ENCODE measurements around the gene PDGFRB.

- TF ChIP-seq, protein P1, sequence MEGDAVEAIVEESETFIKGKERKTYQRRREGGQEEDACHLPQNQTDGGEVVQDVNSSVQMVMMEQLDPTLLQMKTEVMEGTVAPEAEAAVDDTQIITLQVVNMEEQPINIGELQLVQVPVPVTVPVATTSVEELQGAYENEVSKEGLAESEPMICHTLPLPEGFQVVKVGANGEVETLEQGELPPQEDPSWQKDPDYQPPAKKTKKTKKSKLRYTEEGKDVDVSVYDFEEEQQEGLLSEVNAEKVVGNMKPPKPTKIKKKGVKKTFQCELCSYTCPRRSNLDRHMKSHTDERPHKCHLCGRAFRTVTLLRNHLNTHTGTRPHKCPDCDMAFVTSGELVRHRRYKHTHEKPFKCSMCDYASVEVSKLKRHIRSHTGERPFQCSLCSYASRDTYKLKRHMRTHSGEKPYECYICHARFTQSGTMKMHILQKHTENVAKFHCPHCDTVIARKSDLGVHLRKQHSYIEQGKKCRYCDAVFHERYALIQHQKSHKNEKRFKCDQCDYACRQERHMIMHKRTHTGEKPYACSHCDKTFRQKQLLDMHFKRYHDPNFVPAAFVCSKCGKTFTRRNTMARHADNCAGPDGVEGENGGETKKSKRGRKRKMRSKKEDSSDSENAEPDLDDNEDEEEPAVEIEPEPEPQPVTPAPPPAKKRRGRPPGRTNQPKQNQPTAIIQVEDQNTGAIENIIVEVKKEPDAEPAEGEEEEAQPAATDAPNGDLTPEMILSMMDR (IDR thresholded peaks at IDR 0.05; ENCODE audit: low read depth, low read length): no peak
- TF ChIP-seq EZH2phosphoT487 (IDR thresholded peaks at IDR 0.05; ENCODE audit: low read depth): no peak
Observed at GRCh38 chr5:150144879-150145278, 10.8 kb downstream of the PDGFRB start.
